CD4-positive, alpha-beta T cell treated with Interleukin-1 beta for 1 hour (primary cell): Measurements from ENCODE around the gene SLC24A3.

Experiments
- DNase-seq, 2 donors: peaks; one replicate each; pipeline ENCODE4 v3.0.0-alpha.2; 2020 to 2022

SLC24A3 gene

DNA sequence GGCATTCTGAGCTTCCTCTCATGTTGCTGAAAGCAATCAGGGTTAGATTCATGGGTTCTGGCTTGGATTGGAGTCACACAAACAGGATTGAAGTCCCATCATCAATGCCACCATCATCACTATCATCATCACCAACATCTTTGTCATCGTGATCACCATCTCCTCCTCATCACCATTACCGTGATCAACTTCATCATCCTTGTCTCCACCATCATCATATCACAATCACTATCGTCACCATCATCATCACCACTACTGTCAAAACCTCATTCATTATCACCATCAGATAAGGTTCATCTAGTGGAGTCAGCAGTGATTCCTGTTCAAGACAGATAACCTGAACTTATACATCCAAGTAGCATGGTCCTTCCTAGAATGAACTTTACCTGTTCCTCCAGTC is 351.8 kb downstream of the SLC24A3 start:
- no peak for DNase-seq

DNA sequence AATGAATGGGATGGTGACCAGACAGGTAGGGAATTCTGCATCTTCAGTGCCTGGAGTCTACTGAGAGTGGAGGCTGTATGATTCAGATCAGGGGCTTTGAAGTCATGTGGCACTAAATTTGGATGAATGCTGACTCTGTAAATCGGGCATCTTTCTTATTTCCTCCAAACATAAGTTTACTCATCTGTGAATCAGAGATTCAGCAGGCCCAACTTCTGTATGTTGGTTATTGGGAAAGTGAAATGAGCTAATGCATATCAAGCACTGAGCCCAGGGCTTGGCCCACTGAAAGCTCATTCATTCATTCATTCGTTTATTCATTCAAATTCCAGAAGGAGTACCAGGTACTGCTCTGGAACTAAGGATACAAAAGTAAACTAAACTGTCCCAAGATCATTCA is 353.3 kb downstream of the SLC24A3 start:
- no peak for DNase-seq

DNA sequence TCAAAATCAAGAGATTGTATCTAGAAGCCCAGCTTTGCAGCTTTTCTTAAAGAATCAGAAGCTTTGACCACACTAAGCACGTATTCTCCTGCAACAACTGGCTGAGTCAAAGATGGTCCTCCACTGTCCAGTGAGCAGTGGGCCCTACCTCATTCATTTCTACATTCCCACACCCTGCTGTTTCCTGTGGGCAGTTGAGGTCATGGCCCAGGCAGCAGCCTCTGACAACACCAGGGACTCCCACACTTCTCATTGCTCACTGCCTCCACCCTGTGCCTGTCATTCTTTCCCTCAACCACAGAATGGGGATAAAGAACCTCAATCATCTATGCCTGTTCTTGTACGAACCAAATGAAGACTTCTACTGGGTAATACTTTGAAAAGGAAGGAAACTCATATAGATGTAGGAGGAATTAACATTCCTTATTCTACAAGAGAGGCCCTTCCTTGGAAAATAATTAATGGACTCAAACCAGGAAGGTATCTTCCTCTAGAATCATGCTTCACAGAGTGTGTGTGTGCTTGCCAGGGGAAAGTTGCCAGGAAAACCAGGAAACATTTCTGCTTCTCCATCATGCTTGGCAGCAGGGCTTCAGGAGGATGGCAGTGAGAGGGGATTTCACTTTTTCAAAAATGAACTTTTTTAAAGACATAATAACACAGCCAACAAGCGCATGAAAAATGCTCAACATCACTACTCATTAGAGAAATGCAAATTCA is 353.9 kb downstream of the SLC24A3 start:
- no peak for DNase-seq

DNA sequence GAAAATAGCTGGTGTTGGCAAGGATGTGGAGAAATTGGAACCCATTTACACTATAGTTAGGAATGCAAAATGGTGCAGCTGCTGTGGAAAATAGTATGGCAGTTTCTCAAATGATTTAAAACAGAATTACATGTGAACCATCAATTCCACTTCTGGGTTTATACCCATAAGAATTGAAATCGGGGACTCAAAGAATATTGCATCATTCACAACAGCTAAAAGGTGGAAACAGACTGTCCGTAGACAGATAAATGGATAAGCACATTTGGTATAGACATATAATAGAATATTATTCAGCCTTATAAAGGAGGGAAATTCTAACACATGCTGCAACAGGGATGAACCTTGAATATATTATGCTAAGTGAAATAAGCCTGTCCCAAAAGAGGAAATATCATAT is 355.7 kb downstream of the SLC24A3 start:
- DNase-seq: no peak

DNA sequence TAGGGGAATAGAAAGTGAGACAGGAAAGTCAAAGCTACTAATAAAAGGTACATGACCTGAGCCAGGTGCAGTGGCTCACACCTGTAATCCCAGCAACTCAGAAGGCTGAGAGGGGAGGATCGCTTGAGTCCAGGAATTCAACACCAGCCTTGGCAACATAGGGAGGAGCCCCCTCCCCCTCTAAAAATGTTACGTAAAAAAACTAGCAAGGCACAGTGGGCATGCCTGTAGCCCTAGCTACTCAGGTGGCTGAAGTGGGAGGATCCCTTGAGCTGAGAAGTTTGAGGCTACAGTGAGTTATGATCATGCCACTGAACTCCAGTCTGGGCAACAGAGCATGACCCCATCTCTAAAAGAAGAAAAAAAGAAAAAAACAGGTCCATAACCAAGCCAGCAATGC is 359.6 kb downstream of the SLC24A3 start:
- DNase-seq: no peak

DNA sequence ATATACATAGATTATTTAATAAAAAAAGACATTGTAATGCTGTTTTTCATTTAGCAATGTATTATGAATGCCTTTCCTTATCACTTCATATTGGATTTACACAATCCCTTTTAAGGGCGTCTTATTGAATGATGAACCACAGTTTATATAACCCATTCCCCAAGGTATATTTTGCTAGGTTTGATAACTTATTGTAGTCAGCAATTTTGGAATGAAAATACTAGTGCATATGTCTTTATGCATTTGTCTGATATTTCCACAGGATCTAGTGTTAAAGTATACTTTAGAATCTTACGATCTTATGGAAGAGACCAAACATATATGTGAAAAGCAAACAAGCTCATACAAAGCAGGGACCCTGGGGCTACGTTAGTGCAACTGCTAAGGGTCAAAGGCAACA is 365.2 kb downstream of the SLC24A3 start:
- no peak for DNase-seq

DNA sequence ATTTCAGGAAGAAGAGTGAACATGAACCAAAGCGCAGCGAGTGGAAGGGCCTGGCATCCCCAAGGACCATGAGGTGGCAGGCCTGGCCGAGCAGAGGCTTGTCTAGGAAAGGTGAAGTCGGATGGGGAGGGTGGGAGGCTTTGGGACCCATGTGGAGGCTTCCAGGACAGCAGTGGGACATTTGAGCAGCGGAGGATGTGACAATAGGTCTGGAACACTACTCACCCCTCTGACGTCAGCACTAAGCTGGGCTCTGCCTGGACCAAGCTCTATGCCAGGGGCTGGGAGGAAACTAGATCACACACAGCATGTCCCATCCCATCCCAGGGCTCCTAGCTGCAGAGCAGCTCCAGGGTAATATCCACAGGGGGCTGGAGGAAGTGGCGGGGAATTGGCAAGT is 370.3 kb downstream of the SLC24A3 start:
- DNase-seq: no peak

DNA sequence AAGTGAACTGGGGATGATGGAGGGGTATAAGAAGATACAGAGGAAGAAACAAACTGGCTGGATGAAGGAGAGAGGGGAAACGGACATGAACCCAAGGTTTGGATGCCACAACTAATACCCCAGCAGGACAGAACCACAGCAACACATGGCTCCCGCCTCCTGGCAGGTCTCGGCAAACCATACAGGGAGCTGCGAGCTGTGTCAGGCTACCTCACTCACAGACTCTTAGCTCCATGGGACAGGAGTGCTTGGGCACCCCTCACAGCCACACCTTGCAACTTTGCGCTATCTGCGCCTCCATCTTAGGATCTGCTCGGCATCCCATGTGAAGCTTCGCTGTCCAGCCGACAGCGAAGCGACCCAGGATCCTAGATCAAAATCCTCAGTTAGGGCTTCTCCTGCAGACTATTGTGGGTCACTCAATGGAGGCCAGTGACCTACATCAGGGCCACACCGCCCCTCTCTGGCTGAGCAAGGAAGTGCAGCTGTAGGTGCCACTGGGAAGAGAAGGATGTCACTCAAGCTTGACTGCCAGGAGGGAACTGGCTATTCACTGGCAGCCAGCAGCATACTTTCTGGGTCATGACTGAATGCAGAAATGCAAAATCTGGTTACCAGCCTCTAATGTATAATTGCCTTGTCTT is 371.2 kb downstream of the SLC24A3 start:
- DNase-seq: peak in 1 of 2 donors; percentile 42

DNA sequence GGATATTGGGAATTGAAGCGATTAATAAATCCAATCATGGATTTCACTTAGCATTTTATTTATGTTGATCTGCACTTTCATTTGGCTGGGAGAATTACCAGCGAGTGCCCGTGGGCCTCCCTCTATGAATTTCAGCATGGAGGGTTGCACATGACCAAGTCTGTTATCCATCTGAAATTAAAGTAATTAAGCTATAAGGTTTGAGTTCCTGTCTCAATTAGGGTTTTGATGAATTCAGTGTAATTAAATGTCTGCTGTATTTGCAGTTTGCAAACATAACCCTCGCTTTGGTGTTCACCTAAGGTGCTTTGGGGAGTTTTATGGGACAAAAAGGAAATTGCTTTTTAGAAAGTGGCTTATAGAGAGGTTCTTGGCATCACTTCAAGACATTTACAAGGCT is 375.8 kb downstream of the SLC24A3 start:
- no peak for DNase-seq

DNA sequence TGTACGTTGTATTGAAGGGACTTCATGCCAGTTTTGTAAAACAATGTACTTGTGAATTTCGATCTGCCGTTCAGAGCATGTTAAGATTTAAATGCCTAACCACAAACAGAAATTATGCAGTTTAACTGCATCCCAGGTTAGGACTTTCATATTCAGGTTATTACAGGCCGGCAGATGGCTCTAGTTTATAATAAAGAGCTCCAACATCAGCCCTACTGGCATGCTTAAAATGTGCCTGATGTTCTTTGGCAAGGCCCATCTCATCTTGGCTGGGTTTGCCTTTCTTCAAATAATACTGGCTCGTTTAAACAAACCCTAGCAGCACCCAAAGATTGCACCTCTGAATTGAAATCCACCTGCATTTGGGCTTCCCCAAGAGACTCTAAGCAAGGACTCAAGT is 376.3 kb downstream of the SLC24A3 start:
- no peak for DNase-seq

DNA sequence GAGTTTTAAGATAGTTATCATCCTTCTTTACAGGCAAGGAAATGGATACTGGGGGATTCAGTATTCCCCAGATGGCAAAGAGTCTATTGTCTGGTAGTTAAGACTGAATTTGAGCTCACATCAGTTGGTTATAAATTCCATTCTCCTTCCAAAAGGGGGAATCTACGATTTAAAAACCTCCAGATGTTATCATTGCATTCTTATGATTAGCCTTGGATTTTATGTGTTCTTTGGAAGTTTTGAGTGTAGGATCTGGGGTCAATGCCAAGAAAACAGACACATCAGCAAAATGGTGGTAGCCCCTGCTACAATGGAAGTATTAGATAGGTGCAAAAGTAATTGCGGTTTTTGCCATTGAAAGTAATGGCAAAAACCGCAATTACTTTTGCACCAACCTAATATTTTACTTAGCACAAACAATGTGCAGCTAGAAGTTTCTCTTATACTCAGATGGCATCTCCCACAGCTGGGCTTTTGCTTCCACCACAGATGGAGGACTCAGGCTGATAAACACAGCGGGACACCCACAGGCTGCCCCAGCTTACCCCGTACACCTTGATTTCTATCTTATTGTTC is 377.4 kb downstream of the SLC24A3 start:
- DNase-seq: no peak

DNA sequence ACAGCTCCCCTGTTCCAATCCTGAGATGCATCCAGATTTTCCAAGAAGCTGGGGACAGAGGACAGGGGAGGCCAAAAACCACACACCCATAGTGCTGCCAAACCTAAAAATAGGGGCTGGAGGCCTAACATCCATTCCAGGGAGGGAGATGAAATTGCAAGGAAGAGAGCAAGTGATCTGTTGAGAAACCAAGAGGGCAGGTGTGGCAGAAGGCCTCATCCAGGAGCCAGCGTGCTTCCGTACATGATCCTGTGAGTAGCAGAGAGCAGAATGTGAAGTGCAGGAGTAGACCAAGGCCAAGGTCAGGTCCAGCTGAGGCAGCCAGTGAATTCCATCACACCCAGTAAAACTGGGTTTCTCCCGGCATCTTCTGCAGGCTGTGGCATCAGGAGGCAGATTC is 377.9 kb downstream of the SLC24A3 start:
- DNase-seq: no peak

DNA sequence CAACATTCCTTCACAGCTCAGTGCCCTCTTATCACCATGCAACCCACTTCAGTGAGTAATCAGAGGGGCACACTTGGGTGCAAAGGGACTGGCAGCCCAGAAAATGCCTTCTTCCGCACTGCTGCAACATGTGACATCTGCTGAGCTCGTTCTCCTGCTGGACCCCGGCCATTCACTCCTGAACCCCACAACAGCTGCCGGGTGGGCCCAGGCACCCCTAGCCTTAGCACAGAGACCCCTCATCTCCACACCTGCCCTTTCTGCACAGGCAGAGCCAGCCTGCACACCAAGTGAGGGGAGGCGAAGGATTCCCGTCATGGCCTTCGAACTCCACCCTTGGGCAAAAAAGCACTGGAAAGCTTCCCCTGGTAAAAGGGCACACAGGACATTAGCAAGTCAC is 381.3 kb downstream of the SLC24A3 start:
- DNase-seq: no peak

DNA sequence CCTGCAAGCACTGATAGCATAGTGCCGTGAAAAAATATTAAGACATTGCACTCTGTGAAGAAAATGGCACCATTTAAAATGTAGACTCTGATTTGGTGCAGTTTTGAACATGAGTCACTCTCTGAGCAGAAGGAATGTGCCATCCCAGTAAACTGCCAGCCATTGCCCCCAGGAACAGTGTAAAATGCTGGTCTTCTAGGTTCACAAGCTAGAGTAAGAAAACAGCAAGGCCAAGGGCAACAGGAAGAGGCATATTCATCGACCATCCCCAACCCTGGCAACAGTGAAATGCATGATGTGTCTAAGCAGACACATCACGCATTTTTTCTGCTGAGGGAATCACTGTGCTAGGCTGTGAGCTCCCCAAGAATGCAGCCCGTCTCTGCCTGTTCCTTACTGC is 382.5 kb downstream of the SLC24A3 start:
- DNase-seq: no peak

DNA sequence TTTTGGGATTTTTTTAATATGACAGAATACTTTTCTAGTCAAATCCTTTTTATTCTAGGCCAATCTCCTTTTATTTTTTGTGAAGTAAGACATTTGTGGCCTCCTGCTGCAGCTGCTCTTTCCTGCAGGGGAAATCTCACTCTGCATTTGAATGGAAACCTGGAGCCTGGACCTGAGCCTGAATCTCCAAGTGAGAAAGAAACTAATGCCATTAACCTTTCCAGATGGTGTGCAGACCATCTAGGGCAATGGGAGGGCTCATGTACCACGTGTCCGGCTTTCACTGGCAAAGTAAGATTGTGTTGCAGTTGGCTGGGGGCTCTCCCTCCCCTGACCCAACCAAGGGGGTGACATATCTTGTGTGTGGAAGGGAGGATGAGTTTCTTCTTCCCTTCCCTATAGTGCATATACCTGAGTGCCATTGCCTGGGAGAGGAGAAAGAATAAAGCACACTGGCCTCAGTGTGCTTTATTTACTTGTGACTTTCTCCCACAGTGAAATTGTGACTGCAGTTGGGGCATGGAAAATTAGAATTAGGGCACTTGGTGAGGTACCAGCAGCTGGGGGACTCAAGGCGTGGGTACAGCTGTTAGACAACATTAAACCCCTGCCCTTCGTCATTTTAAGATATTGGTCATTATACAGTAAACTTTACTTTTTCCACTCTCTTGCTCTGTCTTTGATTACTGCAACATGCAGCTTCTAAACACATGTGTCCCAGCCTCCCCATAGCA is 385.8 kb downstream of the SLC24A3 start:
- DNase-seq: no peak

DNA sequence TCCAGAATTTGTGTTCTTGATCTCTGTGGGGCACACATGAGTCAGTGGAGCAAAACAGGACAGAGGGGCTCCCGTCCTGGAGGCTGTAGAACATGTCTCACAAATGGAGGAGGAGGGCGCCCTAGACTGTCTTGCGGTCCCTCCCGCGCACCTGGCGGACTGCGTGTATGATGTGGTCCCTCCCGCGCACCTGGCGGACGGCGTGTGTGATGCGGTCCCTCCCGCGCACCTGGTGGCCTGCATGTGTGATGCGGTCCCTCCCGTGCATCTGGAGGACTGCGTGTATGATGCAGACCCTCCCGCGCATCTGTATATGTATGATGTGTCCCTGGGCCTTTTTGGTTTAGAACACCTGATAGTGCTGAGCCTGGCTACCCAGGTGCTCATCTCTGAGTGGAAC is 386.8 kb downstream of the SLC24A3 start:
- no peak for DNase-seq

DNA sequence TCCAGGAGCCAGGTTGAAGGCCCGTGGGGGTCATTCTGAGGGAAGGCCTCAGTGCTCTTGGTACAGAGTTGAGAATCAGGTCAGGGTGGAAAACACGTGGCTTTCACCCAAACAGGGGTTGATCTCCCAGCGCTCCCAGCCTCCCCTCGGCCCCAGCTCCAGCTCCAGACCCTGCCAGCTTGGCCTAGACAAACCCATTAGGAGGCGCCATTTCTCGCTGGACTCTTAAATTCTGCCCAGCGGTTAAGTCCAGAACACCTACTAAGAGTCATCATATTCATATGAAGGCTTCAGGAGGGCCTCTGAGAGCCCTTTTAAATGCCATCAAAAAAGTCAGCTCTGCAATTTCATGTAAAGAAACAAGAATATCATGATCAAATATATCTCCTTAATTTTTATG is 387.6 kb downstream of the SLC24A3 start:
- DNase-seq: no peak

DNA sequence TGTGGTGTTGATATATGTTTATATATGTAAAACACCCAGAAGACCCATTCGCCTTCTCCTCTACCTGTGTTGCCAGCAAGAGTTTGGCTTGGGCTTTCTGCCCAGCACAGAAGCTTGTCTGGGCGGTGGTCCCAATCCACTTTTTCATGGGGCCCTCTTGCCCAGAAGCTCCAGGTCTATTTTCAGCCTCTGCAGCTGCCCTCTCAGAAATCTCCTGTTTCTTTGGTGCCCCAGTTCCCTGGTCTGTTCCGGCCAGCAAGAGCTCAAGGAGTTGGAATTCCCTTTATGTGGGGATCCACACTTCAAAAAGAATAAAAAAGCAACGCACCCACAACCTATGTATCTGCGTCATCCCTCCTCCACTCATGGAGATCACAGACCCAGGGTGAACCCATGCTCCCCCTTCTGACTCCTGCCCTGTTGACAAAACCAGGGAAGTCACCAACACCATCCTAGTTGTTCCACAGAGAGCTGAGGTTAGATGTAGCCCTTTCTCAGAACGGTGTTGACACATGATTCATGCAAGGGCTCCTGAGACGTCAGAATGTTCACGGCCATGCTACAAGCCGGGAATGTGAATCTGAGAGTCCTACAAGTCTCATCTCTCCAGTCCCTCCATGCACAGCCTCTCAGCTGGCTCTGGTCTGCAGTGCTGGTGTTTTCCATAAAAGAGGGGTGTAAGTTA is 388.8 kb downstream of the SLC24A3 start:
- no peak for DNase-seq

DNA sequence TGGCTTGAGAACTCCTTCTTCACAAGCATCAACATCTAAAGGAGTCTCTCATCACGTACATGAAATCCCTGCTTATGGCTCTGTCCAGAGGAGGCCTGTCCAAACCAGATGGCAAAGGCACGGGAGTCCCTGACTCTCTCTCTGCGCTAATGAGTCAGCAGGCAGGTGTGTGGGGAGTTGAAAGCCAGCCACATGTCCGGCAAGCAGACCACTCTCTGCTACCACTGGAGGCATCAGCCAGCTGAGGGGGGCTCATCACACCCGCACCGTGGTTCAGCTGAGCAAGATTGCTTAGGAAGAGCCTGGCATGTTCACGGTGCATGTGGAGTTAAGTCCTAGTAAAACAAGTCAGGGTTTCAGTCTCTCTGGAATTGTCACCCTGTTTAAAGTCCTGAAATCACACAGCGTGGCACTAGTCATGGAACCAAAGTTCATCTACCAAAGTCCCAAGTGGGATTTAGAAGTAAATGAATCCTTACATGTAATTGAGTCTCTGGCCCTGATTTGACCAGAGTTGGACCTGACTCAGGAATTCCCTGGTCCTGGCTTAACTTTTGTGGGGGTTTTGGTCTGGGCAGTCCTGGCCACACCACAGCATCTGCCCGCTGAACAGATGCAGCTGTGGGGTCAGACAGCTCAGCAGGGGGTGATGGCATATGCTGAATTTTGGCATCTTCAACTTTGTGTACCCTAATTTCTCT is 390.4 kb downstream of the SLC24A3 start:
- no peak for DNase-seq

DNA sequence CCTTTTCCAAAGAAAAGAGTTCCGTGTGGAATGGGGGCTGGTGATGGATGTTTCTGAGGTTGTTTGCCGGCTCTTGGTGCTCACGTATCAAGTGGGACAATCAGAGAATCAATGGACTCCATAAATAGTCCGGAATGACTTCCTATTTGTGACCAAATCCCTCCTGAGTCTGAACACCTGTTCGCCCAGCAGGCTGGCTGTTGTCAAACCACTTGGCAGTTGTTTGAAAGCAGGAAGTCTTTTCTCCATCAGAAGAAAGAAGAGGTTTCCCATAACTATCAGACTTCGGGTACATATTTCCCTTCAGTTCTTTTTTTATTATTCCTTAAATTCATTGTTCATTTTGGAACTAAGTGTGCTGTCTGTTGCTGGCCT is 390.9 kb downstream of the SLC24A3 start:
- no peak for DNase-seq

DNA sequence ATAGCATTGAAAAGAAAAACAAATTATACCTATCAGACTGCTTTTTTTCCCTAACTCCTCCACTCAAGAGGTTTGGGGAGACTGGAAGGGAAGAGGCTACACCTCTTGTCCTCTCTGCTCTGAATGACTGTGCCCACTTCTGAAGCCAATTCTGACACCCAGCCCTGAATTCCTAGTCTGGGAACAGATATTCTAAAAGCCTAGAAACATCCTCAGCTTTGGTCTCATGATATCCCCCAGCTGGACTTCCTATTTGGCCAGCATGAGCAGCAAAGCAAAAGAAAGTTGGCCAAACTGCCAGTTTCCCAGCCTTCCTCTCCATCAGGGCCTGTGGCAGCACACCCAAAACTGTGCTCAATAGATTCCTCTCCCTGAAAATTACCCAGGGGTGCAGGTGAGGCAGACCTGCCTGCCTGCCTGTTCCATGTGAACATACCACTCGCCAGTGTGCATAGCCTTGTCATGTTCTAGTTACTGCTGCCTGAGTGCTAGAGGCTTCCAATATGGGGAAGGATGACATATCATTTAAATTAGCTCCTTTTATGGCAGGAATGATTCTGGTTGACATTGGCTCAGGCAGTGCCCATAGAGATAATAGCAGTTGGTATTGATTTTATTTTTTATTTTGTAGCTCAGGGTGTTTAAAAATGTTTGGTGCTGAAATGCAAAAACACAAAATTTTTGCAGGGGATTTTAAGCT is 393.5 kb downstream of the SLC24A3 start:
- no peak for DNase-seq

DNA sequence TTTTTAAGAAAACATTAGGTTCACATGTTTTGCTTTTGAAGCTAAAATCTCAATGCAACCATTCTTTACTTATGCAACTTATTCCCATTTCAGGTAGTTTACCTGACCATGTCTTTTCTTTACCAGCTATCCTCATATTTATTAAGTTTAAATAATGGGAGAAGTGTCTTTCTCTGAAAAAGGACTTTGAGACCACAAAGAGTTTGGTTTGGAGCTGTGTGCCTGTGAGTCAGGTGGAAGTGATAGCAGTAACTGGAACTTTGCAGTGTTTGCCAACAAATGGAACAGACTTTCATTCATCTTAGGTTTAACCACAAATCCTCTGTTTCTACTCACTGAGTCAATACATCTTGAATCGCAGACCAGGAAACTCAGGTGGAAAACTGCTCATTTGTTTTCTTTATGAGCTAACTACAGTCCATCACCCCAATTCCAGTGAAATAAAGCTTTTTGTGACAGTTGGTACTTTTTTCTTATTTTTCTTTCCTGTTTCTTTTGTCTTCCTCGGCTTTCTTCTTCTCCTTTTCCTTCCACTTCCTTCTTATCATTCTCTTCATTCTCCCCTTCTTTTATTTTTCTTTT is 397.3 kb downstream of the SLC24A3 start:
- DNase-seq: no peak
